NCI-H446 treated with DMSO at 0.1 percent for 48 hours (cell line): Measurements from ENCODE around the gene GATB.
"Not testable (repeated sequence)": the region's sequence is repeated elsewhere in the genome, so short reads cannot be mapped to it uniquely, and the experiment has no call there.

Experiments used
- DNase-seq: peaks from one replicate; lab custom pipeline; 2025; lab: John Stamatoyannopoulos, UW

Gene GATB

GRCh38 chr4:151784706-151785105 is 23.9 kb upstream of the GATB start:
- DNase-seq = no peak

- DNase-seq = no peak
Measured at GRCh38 chr4:151783867-151784266, 23.1 kb upstream of the GATB start.

DNA sequence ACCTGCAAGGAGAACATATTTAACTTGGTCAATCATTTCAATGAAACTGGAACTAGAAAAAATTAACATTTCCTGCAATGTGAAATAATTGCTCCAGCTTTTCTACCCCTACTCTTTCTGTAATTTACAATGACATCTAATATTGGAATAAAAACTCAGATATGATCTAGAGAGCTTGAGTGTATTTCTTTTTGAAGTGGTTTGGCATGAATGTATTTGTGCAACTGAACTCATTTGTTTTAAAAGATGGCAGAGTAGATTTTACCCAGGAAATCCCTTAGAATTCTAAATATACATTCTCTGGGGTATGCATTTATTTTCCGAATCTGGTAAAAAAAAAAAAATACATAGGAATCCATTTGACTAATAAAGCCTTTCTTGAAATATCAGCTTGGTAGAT is 21.5 kb upstream of the GATB start:
- DNase-seq = no peak

GRCh38 chr4:151781026-151781425 is 20.2 kb upstream of the GATB start:
- no peak for DNase-seq

DNA sequence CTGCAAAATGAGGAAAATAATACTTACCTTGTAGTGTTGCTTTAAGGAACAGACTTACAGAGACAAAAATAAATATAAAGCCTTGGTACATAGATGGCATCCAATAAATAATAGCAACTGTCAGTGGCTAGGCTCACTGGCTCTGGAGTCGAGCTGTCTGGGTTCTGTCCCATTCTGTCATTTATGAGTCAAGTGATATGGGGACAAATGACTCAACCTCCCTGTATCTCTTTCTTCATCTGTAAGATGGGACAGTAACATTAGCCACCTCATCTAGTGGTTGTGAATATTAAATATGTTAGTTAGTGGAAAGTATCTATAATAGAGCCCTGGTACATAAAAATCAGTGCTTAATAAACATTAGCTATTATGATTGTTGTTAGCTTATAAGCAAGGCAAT is 16.7 kb upstream of the GATB start:
- no peak for DNase-seq

DNA sequence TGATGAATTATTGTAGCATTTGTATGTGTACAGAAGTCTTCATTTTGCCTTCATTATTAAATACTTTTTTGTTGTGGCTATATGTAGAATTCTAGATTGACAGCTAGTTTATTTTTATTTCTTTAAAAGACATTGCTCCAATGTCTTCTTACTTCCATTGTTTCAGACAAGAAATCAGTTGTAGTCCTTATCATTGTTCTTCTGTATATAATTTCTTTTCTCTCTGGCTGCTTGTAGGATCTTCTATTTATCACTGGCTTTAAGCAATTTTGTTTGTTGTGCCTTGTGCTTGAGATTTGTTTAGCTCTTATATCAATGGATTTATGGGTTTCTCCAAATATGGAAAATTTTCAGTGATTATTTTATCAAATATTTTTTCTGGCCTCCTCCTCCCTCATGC is 13.5 kb upstream of the GATB start:
- no peak for DNase-seq

DNA sequence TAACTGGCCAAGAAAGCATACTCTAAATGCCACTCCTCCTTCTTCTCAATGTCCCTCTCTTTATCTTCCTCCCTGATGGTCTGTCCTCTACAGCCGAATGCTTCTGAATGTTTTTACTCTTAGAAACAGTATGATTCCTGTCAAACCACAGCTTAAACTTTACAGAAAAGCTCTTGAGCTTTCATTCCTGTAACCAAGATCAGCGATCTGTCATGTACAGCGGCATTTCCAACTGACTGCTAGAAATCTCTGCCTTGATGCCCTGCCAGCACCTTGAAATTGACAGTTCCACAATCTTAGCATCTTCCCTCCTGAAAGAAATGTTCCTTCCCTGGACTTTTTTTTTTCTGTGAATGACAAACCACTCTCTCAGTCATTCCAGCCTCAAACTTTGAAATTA is 11.5 kb upstream of the GATB start:
- DNase-seq = no peak

GRCh38 chr4:151771664-151772063 is 10.9 kb upstream of the GATB start:
- DNase-seq = no peak

GRCh38 chr4:151770154-151770553 is 9.3 kb upstream of the GATB start:
- no peak for DNase-seq

- DNase-seq = no peak
Measured at GRCh38 chr4:151768835-151769234, 8.0 kb upstream of the GATB start.

DNA sequence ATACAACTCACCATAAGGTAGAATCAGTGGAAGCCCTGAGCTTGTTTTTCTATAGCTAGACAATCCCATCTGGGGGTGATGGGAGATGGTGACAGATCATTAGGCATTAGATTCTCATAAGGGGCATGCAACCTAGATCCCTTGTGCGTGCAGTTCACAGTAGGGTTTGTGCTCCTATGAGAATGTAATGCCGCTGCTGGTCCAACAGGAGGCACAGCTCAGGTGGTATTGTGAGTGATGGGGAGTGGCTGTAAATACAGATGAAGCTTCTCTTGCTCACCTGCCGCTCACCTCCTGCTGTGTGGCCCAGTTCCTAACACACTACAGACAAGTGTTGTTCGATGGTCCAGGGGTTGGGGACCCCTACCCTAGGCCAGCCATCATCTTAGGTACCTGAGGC is 5.9 kb upstream of the GATB start:
- no peak for DNase-seq

GRCh38 chr4:151760002-151760401 is 805 bp downstream of the GATB start:
- no peak for DNase-seq

- DNase-seq = no peak
Measured at GRCh38 chr4:151753056-151753455, 7.8 kb downstream of the GATB start.

DNA sequence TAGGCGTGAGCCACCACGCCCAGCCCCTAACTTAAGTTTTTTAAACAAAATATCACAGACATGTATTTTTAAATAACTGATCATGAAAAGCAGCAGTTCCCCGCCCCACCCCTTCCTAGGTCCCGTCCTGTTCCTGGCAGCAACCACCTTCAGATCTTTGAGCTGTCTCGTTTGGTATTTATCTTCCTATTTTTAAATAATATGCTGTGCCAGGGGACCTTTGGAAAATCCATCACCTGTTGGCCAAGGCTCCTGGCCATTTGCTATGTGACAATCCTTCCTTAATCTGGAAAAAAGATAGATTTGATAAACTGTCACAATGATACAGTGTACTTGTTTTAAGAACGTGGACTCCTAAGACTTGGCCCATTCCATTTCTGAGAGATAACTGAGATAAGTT is 10.7 kb downstream of the GATB start:
- DNase-seq = no peak

- no peak for DNase-seq
Measured at GRCh38 chr4:151745481-151746231, 15.2 kb downstream of the GATB start.

GRCh38 chr4:151744614-151745013 is 16.2 kb downstream of the GATB start:
- no peak for DNase-seq

GRCh38 chr4:151743894-151744293 is 16.9 kb downstream of the GATB start:
- no peak for DNase-seq

GRCh38 chr4:151743128-151743854 is 17.5 kb downstream of the GATB start:
- DNase-seq = no peak

DNA sequence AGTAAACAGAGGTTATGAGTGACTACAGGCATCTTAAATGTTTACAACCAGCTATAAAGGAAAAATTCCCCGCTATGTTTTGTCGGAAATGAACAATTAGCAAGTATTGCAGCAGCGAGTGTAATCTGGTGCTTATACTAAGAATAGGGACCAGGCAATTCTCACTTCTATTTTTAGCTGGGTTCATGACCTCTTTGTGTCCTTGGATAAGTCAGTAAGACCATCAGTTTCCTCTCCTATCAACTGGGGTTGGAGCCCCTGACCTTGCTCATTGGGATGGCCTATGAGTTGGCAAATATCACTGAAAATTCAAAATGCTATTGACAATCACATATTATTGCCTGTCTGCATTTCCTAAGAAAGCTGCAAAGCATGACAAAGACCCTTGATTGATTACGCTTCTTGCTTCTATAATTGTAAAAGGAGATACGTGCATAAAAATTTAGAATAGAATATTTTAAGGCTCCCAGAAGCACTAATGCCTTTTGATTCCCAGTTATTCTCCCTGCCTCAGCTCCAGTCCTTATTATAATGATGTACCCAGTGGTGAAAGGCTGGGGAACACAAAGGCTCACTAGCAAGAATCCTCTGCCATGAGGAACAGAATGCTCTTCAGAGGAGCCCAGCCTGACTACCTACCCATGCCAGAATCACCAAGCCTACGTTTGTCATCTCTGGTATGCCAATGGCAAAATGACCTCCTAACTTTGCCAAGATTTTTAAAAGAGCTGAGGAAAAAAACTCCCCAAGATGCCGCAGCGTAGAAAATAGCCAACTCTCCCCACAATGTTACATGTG is 21.9 kb downstream of the GATB start:
- no peak for DNase-seq

DNA sequence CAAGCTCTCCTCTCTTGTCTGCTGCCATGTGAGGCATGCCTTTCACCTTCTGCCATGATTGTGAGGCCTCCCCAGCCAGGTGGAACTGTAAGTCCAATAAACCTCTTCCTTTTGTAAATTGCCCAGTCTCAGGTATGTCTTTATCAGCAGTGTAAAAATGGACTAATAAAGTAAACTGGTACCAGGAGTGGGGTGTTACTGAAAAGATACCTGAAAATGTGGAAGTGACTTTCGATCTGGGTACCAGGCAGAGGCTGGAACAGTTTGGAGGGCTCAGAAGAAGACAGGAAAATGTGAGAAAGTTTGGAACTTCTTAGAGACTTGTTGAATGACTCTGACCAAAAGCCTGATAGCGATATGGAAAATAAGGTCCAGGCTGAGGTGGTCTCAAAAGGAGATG is 24.0 kb downstream of the GATB start:
- DNase-seq = not testable (repeated sequence)

DNA sequence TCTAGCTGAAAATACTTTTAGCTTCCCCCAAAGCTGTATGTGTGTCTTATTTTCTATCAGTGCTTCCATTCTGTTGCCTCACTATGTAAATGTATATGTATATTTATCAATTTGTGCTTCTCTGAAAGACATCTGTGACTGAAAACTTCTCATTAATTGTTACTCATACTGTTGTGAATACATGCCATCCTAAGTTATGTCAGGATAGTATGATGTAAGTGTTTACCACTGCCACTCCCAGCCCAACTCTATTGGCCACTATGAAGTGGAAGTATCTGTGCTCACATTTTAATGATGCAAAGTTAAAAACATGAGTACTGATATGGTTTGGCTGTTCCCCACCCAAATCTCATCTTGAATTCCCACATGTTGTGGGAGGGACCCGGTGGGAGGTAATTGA is 24.4 kb downstream of the GATB start:
- no peak for DNase-seq

DNA sequence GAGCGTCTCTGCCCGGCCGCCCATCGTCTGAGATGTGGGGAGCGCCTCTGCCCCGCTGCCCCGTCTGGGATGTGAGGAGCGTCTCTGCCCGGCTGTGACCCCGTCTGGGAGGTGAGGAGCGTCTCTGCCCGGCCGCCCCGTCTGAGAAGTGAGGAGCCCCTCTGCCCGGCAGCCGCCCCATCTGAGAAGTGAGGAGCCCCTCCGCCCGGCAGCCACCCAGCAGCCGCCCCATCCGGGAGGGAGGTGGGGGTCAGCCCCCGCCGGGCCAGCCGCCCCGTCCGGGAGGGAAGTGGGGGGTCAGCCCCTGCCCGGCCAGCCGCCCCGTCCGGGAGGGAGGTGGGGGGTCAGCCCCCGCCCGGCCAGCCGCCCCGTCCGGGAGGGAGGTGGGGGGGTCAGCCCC is 29.1 kb downstream of the GATB start:
- not testable (repeated sequence) for DNase-seq
